ENCODE results near the gene CPED1.

GRCh38 chr7:120949393-120949911, 39.1 kb upstream of the CPED1 start:
- TF ChIP-seq CTCF (IDR thresholded peaks at IDR 0.05) (no peak), POLR2A (IDR thresholded peaks at IDR 0.05) (no peak)

Data from body of pancreas (tissue), 4 donors.